GM19023 (cell line): ENCODE results near the gene DSE.

Experiments used
- ATAC-seq: cut with Tn5 transposase; IDR thresholded peaks from one replicate; pipeline ENCODE4 v1.9.1; 2021; ENCODE audit warnings: mild to moderate bottlenecking, moderate library complexity; ENCODE audit not compliant: unreplicated experiment

Gene DSE

DNA sequence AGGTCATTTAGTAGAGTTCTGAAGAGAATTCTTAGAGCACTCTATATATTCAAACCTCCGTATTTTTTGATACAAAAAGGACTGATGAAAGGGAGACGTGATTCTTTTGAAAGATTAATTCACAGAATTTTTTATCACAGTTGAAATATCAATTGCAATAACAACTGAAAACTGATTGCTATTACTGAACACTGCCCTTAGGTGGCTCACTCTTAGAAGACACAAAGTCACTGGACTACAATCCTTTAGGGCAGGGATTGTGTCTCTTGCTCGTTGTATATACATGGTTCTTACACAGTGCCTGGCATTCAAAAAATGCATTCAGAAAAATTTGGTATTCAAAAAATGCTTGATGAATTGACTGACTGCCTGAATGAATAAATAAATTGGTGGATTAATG, 73.3 kb downstream of the DSE start:
- peak; percentile 49 for ATAC-seq

DNA sequence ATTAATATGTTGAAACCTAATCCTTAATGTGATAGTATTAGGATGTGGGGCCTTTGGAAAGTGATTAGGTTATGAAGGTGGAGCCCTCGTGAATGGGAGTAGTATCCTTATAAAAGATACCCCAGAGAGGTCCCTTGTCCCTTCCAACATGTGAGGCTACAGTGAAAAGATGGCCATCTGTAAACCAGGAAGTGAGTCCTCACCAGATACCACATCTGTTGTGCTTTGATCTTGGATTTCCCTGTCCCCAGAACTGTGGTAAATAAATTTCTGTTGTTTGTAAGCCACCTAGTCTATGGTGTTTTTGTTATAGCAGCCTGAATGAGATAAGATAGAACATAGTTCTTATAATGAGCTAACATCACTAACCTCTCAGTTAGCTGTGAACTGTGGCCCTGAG, 73.8 kb downstream of the DSE start:
- no peak for ATAC-seq

DNA sequence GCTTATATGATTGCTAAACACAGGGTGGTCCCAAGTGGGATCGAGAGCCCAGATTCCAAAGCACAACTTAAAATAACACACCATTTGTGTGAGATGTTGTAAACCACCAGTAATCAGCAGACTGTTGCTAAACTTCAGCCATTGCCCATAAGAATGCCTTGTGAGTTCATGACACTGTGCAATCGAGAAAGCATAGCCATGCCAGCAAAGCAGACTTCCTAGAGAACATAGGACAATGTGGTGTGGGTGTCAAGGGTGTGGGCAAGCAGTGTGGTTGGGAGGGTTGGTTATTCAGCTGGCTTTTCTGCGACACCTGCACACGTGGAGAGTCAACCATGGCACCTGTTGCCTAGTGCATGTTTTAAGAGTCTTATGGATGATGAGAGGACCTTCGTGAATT, 74.4 kb downstream of the DSE start:
- no peak for ATAC-seq

DNA sequence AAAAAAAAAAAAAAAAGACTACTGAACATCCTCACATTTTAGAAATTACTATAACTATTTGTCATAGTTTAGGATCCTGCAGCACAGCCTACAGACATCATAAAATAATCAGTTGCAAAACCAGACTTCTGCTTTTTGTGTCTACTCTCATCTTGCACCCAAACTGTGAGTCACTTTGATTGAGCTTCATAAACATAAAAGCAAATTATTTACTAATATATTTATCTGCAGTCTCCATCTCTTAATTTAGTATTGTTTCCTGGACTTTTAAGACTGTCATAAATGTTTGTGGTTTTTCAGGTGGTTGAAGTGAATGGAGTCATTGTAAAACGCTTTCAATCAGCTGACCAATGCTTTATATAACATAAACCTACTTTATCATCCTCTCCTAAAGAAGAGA, 75.7 kb downstream of the DSE start:
- no peak for ATAC-seq

DNA sequence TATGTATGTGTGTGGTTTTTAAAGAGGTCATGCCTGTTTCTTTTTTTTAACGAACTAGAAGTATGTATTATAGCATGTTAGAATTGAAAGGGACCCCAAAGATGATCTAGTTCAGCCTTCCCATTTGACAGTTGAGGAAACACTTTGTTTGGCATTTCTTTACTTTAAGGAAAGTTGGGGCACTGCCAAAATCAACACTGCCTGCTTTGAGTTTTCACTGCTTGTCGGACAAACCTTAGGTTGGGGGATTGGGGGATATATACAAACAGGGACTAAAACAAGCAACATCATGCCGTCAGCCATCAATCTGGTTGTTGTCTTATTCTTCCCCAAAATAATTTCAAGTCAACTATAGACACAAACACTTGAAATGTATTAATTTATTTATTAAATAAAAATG, 76.3 kb downstream of the DSE start:
- ATAC-seq, result no peak

DNA sequence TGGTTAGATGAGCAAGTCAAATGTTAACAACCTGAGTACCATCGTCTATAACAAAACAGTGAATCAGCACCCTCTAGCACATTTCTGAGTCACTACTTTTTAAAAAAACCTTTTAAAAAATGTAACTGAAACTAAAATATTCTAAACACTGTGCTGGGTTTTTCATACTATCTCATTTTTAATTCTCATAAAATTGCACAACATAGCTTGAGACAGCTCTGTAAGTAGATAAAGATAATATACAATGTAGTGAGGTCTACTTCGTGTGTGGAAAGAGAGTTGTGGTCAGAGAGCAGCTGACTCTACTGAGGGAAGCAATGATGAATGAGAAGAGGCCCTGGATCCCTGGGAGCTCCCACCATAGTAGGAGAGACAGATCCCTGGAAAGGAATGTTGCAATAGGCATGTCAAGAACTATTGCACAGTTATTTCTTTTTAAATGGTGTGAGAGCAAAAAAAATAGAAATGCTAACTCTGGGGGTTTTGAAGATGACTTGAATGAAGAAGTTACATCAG, 76.8 kb downstream of the DSE start:
- no peak for ATAC-seq

DNA sequence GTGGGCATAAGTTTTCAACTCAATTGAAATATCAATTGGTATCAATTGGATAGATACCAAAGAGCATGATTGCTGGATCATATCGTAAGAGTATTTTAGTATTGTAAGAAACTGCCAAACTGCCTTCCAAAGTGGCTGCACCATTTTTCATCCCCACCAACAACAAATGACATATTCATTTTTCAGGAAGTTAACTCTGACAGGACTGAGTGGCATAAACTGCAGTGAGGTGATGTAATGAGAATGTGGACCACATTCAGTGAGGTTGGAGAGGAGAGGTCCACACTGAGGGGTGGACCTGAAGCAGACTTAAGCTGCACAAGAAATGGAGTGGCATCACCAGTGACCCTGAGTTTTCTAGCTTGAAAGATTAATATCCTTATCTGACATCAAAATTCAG, 78.8 kb downstream of the DSE start:
- no peak for ATAC-seq

DNA sequence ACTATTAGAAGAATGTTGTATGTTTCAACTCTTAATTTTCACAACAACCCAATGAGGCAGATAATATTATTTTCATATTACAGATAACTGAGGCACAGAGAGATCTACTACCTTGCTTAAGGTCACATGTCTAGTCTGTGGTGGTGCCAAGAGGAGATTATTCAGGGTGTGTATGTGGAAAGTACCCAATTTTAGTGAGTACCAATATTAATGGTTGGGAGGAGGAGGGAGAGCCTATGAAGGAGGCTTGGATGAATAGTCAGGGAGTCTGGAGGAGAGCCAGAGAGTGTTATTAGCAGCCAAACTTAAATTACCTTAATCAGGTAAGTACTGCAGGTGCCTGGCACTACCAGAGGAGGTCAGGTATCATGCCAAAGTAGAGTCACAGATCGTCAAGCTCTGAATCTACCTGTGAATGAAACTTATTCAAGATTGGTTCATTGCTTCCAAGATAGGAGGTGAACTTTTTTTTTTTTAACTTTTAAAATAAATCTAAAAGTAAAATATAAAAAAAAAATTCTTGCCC, 79.5 kb downstream of the DSE start:
- no peak for ATAC-seq

DNA sequence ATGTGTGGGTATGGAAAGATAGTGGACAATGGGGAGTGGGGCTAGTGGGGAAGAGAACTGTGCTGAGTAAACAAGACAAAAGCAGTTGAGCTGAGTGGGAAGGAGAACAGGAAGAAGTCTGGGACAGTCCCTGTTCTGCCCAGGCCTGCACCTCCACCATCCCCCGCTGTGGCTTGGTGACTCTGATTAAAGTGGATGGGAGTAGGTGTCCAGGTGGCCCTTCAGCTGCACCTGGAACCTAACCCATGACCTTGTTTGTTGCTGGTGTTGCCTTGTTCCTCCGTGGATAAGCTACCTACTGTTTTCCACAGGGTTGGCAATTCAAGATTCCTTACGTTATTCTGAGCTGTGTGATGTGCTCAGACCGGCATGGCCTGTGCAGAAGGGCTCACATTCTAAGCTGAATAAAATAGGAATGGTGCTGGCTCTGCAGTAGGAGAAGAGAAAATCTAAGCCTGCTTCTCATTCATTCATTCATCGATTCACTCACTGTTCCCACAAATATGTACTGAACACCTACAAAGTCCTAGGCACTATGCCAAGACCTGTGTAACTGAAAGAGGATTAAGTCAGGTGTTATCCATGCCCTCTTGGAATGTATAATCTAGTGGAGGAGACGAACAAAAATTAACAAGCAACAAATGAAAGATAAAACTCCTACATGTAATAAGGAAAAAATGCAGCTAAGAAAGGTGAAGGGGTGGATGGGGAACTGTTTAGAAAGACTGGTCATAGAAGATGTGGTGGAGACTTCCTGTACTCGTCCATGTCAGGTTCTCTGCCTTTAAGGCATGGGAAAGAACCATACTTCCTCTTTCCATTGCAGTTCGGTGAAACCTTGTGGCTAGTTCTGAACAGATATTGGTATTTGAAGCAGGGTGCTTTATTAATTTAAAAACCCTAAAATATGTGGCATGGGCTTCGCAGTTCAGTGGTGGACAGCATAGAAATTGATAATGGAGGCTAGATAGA, 80.3 kb downstream of the DSE start:
- peak; percentile 74 for ATAC-seq

DNA sequence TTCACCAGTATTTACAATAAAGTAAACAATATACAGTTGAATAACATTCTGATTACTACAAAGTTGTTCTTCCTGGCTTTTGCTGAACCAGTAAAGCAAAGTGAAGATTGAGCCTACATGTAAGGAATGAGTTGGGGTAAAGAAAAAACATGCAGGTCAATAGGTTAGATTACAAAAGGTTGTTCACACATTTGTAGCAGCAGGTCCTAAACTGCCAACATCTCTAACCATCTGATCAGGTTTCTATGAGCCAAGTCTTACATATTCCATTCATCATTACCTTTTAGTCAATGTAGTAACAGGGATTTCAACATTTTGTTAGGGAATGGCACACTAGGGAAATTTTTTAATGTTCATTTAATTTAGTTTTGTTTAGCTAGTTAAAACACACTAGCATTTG, 81.2 kb downstream of the DSE start:
- ATAC-seq, result no peak

DNA sequence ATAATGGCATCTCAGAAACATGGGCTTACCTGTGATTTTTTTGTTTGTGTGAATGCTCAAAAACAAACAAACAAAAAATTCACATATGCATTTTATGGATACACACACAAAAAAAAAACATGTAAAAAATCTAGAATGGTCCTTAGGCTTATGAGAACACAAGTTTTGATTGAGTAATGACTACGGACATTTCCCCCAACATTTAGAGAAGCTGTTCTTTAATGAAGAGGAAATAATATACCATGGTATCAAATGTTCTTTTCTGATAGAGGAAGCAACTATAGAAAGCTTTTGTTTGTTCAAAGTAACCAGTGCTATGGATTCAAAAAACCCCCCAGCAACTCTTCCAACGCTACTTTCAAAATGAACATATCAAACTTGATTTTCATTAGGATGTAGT, 81.8 kb downstream of the DSE start:
- ATAC-seq, result no peak

DNA sequence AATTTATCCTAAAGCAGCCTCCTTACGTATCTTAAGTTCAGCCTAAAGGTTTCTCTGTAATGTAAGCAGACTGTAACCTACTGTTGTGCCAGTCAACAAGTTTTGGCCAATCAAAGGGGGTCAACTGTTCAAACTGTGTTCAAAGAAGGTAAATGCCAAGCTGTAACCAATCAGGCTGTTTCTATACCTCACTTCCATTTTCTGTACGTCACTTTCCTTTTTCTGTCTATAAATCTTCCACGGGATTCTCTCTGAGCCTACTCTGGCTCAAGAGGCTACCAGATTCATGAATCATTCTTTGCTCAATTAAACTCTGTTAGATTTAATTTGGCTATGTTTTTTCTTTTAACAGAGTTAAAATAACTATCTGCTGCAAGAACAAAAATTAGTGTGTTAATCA, 85.4 kb downstream of the DSE start:
- no peak for ATAC-seq

DNA sequence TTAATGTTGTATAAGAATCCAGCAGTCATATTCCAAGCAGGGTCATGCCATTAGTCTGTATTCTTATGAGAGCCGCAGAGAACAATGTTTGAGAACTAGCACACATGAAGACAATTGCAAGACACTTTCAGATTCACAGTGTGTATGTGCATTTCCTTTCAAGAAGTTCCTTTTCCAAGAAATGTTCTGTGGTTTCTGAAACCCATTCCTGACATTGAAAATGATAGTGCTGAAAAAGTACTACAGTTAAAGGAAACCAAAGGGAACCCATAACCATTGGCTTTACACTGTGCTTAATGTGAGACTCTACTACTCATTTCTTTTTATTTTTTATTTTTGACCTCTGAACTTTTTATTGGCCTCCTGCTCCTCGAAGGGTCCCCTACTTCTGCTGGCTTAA, 86.2 kb downstream of the DSE start:
- no peak for ATAC-seq

DNA sequence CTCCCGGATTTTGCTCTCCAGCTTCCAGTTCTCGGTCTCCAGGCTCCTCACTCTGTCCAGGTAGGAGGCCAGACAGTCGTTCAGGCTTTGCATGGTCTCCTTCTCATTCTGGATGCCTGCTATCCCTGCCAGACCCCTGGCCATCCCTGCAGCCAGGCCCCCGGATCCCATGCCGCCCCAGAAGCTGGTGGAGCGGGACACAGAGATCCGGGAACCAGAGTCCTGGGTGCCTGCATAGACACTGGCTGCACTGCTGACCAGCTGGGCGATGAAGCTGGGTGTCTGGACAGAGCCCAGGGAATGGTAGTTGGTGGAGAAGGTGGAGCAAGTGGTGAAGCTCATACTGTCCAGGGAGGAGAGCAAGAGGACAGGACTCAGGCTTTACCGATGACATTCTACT, 87.5 kb downstream of the DSE start:
- ATAC-seq, result no peak

DNA sequence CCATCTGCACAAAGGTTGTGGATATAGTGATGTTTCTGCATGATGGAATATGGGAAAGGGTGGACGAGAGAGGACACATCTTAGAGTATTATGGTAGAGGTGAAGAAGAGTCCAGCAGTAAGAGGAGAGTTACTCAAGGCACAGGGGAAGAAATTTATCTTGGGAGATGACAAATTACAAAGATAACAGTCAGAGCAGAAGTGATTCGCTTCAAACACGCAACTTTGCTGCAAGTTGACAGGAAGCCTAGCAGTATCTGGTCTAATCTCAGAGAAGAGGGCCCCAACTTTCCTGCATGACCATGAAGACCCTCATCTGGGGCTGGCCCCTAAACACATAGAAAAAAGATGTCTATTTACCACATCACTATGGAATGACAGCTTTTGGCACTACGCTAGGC, 89.2 kb downstream of the DSE start:
- ATAC-seq, result no peak

DNA sequence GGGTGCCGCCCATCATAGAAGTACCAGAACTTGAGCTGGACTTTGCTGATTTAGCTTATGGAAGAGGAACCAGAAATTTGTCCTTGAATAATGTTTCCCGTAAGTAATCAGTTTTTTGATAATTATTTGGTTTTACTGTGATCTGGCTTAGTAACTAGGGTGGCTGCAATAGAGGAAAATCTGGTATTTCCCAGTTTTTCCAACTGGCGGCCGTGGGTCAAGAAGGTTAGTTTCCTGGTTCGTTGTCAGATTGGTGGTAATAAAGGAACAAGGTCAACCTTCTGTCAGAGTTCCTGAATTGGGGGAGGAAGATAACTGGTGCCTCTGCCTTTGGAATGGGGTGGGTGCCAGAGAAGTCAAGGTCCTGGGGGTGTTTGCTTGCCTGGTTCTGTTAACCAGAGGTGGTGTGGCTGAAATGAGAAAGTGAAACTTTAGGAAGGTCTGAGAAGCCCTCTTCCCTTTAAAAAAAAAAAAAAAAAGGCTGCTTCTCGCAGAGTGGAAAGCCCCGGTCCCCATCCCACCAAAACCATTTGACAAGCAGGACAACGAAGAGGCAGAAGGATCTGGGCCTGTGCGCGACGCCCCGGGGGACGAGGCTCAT, 90.7 kb downstream of the DSE start, which contains the start of gene CALHM6:
Gene CALHM6 (plus strand): TSS at position 45 of the 601 bp plus-strand sequence. CDS start 555 bp downstream, at position 600.
- ATAC-seq, result no peak

DNA sequence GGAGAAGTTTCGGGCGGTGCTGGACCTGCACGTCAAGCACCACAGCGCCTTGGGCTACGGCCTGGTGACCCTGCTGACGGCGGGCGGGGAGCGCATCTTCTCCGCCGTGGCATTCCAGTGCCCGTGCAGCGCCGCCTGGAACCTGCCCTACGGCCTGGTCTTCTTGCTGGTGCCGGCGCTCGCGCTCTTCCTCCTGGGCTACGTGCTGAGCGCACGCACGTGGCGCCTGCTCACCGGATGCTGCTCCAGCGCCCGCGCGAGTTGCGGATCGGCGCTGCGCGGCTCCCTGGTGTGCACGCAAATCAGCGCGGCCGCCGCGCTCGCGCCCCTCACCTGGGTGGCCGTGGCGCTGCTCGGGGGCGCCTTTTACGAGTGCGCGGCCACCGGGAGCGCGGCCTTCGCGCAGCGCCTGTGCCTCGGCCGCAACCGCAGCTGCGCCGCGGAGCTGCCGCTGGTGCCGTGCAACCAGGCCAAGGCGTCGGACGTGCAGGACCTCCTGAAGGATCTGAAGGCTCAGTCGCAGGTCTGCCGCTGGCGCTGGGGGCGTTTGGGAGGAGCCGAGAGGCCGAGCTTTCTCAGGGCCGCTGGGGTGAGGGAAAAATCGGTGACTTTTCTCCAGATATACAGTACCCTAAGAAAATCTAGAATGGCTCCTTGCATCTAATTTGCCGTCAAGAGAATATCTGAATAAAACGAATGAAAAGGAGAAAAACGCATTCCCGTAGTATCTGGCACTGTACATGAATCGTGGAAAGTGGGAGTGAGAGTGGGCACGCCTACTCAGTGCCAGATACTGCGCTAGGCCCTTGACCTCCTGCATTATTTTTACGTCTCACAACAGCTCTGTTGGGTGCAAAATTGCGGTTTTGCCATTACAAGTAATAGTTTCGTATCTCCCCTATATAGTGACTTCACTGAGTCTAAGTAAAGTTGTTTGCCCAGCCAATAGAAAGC, 91.5 kb downstream of the DSE start:
- ATAC-seq, result peak; percentile 79

DNA sequence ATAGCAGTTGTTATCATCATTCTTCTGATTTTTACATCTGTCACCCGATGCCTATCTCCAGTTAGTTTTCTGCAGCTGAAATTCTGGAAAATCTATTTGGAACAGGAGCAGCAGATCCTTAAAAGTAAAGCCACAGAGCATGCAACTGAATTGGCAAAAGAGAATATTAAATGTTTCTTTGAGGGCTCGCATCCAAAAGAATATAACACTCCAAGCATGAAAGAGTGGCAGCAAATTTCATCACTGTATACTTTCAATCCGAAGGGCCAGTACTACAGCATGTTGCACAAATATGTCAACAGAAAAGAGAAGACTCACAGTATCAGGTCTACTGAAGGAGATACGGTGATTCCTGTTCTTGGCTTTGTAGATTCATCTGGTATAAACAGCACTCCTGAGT, 92.6 kb downstream of the DSE start:
- no peak for ATAC-seq

DNA sequence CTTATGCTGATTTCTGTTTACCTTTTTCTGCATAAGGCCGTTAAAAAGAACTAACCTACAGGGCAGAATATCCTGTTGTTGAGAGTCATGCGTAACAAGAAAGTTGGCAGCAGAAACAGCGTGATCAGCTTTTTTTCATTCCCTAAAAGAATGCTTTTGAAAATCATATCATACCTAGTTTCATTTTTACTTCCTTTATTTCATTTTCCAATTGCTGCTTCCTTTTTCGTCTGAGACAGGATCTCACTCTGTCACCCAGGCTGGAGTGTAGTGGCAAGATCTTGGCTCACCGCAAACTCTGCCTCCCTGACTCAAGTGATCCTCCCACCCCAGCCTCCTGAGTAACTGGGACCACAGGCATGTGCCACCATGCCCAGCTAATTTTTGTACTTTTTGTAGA, 94.5 kb downstream of the DSE start:
- no peak for ATAC-seq

DNA sequence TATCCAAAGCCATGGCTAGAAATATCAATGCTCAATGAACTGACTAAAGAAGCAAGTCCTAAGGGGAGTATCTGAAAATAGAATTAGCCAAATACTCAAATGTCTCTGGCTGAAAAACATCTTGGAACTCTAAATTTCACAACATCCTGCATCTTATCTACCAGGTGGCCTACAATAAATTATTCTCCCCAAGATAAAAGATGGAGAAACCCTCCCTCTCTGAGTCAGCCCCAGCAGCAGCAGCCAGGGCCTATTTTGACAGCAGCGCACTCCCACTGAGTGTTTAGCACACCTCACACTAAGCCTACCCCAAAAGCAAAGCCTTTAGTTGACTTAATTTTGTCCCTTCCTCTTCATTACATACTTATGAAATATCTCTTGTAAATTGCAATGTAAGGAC, 96.3 kb downstream of the DSE start:
- ATAC-seq, result no peak

DNA sequence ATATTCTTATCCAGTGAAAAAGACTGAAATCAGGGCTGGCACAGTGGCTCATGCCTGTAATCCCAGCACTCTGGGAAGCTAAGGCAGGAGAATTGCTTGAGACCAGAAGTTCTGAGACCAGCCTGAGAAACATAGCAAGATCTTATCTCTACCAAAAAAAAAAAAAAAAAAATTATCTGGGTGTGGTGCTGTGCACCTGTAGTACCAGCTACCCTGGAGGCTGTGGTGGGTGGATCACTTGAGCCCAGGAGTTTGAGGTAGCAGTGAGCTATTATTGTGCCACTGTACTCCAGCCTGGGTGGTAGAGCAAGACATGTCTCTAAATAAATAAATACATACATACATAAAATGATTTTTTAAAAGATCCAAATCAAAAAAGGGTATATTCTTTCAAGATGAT, 96.8 kb downstream of the DSE start:
- ATAC-seq, result no peak
